MM.1S (cell line): ENCODE measurements around the gene KCND3.

Experiments
- EZH2 ChIP-seq: fragments of 300-600 bp; sonication (generic); optimal IDR thresholded peaks from 2 replicates; pipeline ENCODE3; 2017; ENCODE audit warnings: low read depth, mild to moderate bottlenecking, antibody characterized with exemption, low read length, mixed read lengths
- TF ChIP-seq, protein P1 (sequence below): fragments of 300-600 bp; sonication (generic); IDR thresholded peaks from 2 replicates; pipeline ENCODE4 v1.5.1; 2016; ENCODE audit warnings: antibody characterized with exemption, low read length, mixed read lengths

DNA sequence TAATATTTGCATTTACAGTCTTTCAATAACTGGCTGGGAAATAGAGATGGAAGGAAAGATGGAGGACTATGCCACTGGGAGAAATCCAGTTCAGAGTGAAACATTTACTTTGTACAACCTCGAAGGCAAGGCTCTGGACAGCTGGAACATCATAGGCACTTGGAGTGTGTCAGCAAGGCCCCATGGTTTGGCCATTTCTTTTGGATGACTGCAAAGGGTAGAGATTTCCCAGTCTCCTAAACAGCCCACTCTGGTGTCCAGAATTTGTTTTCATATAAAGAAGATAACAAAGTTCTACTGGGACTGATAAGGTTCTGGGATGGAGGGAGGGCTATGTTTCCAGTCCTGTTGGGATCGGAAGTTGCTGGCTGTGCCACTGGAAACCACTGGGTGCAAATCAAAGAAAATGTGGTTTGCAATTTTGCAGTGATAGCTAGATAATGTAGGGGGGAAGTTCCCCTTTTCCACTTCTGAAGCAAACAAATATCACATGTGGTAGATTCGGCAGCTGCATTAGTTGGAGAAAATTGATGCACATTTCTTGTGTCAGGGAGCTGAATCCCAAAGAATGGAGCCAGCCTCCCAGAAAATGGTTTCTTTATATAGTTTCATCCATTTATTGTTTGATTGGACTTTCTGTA, 16.2 kb downstream of the KCND3 start:
- TF ChIP-seq, protein P1, sequence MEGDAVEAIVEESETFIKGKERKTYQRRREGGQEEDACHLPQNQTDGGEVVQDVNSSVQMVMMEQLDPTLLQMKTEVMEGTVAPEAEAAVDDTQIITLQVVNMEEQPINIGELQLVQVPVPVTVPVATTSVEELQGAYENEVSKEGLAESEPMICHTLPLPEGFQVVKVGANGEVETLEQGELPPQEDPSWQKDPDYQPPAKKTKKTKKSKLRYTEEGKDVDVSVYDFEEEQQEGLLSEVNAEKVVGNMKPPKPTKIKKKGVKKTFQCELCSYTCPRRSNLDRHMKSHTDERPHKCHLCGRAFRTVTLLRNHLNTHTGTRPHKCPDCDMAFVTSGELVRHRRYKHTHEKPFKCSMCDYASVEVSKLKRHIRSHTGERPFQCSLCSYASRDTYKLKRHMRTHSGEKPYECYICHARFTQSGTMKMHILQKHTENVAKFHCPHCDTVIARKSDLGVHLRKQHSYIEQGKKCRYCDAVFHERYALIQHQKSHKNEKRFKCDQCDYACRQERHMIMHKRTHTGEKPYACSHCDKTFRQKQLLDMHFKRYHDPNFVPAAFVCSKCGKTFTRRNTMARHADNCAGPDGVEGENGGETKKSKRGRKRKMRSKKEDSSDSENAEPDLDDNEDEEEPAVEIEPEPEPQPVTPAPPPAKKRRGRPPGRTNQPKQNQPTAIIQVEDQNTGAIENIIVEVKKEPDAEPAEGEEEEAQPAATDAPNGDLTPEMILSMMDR = no peak
- TF ChIP-seq EZH2 = no peak
